ENCODE results near the gene OSTF1.

GRCh38 chr9:75176037-75176436 is 87.7 kb downstream of the OSTF1 start:
- TF ChIP-seq CTCF (IDR thresholded peaks at IDR 0.05) (no peak), EP300 (IDR thresholded peaks at IDR 0.05) (no peak), POLR2A (IDR thresholded peaks at IDR 0.05; ENCODE audit: low read depth) (no peak)

Measured in esophagus muscularis mucosa (tissue), 4 donors.